Adipocyte (in vitro differentiated cells): Measurements from ENCODE around the gene TOPBP1.

Experiments
- DNase-seq: peaks from one replicate; pipeline ENCODE4 v3.0.0-alpha.2; 2015; ENCODE audit warnings: low read depth
- H3K27me3 ChIP-seq: replicated peaks from 2 replicates; pipeline ENCODE4 v1.7.0; 2013; ENCODE audit warnings: mild to moderate bottlenecking, low read length, moderate library complexity; ENCODE audit not compliant: control insufficient read depth, insufficient read depth
- H3K36me3 ChIP-seq: 2 replicates; pipeline ENCODE4 v1.7.0; 2013; ENCODE audit warnings: low read length, mild to moderate bottlenecking, moderate library complexity; ENCODE audit not compliant: control insufficient read depth, insufficient read depth, severe bottlenecking
- H3K4me1 ChIP-seq: 2 replicates; pipeline ENCODE4 v1.7.0; 2013; ENCODE audit warnings: mild to moderate bottlenecking, low read length, moderate library complexity; ENCODE audit not compliant: control insufficient read depth, insufficient read depth
- H3K4me3 ChIP-seq: 2 replicates; pipeline ENCODE4 v1.7.0; 2013; ENCODE audit warnings: mild to moderate bottlenecking, low read length, moderate library complexity
- H3K9ac ChIP-seq: 2 replicates; pipeline ENCODE4 v1.7.0; 2013; ENCODE audit warnings: mild to moderate bottlenecking, low read length, moderate library complexity
- H3K9me3 ChIP-seq: 2 replicates; pipeline ENCODE4 v1.7.0; 2013; ENCODE audit warnings: mild to moderate bottlenecking, low read length, moderate library complexity; ENCODE audit not compliant: control insufficient read depth

Gene TOPBP1

DNA sequence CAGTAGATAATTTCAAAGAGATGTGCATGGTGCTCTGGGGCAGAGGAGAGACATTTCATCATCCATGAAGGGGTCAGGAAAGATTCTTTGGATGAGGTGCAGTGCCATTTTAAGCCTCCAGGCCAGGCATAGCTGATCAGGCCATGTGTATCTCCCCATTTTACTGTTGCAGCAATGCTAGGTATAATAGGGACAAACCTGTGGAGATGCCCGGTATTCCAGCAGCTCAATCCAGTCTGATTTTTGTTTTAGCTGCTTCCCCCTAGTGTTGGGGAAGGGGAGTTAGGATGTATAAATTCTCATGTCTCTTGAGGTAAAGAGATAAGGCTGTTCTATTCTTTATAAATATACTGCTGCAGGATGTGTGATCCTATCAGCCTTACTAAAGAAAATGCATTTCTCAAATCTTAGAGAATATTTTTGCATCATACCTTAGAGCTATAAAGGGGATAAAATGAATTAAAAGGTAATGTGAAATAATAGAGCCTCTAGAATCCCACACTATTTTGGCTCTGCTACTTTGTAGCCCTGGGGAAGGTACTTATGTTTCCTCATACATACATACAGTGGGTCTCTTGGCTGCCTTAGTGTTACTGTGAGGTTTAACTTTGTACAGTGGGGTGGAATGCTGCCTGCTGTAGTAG lies 83.1 kb downstream of the TOPBP1 start:
- no peaks in the 10 kb centered on the region for H3K27me3 ChIP-seq
- peak; percentile 57 for DNase-seq
- peaks cover 74% of the 10 kb centered on the region for H3K36me3 ChIP-seq
- H3K4me1 ChIP-seq: peaks cover 31% of the 10 kb centered on the region
- peak overlapping the region; percentile 6 for H3K9ac ChIP-seq
- H3K9me3 ChIP-seq: no peaks in the 10 kb centered on the region
- peak overlapping the region; percentile 0 for H3K4me3 ChIP-seq

DNA sequence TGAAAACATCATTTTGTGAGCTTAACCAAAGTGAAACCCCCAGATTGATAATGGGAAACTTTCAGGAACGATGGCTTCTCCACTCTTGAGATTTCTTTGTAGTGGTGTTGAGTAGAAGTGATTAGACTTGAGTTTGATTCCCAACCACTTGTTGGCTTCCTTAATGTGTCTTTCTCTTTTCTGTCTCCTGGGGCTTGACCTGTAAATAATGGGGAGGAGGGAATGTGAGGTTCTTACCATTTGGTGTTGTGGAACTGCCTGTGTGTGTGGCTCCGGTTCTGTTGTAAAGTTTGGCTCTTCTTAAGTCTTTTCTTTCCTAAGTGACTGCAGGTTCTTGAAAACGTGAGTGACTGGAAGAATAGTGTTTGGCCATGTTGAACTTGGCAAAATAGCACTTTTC lies 85.6 kb downstream of the TOPBP1 start:
- H3K4me1 ChIP-seq: peaks cover 42% of the 10 kb centered on the region
- H3K27me3 ChIP-seq: no peaks in the 10 kb centered on the region
- peak overlapping the region; percentile 98 for H3K9ac ChIP-seq
- H3K36me3 ChIP-seq: peaks cover 49% of the 10 kb centered on the region
- peak overlapping the region; percentile 99 for H3K4me3 ChIP-seq
- H3K9me3 ChIP-seq: no peaks in the 10 kb centered on the region
- DNase-seq: no peak

DNA sequence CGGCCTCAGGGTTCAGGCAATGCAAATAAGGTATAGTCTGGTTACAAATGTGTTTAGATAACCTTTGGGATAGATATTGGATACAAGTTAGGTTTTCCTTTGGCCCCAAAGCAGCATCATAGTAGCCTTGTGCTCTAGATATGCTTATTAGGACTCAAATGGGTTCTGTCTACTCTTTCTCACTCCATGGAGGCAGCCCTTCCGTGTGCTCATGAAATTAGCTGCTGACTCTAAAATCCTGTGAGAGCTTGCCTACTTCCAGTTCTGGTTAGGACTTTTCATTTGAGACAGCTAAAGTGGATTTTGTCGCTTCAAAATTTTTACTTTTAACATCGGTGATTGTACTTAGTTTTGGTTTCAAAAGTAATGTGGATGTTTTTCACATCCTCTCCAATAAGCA lies 86.7 kb downstream of the TOPBP1 start:
- Histone ChIP-seq H3K9me3 (no peaks in the 10 kb centered on the region), H3K9ac (peak overlapping the region; percentile 98), H3K27me3 (no peaks in the 10 kb centered on the region), H3K36me3 (peaks cover 42% of the 10 kb centered on the region), H3K4me3 (peak overlapping the region; percentile 99), H3K4me1 (peaks cover 52% of the 10 kb centered on the region)
- DNase-seq: peak; percentile 44

DNA sequence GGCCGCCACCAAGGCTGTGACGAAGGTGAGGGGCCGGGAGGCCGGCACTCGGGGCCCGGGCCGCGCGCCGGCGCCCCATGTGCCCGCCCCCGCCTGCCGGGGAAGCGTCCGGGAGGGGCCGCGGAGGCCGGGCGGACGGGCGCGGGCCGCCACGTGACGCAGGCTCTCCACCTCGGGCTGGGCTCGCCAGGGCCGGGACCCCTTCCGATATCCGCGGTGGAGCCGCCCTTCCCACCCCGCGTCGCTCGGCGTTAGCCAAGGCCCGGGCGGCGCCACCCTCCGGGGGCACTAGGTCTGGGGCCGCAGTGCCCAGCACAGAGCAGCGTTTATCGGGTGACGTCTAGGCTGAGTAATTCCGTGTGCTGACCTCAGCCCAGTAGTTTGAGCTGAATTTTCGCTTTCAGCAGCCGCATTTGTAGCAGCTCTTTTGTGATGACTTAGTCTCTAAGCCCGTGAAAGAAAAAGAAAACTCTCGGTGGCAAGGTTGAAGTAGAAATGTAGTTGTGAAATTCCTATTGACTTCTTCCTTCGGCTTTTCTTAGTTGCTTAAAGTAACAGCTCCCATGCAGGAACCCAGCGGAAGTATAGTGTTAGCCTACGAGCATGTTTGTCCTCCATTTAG lies 87.4 kb downstream of the TOPBP1 start:
- no peaks in the 10 kb centered on the region for H3K27me3 ChIP-seq
- peaks cover 38% of the 10 kb centered on the region for H3K36me3 ChIP-seq
- H3K9me3 ChIP-seq: no peaks in the 10 kb centered on the region
- DNase-seq: peak; percentile 88
- H3K4me3 ChIP-seq: peak overlapping the region; percentile 99
- H3K9ac ChIP-seq: peak overlapping the region; percentile 98
- H3K4me1 ChIP-seq: peaks cover 60% of the 10 kb centered on the region

DNA sequence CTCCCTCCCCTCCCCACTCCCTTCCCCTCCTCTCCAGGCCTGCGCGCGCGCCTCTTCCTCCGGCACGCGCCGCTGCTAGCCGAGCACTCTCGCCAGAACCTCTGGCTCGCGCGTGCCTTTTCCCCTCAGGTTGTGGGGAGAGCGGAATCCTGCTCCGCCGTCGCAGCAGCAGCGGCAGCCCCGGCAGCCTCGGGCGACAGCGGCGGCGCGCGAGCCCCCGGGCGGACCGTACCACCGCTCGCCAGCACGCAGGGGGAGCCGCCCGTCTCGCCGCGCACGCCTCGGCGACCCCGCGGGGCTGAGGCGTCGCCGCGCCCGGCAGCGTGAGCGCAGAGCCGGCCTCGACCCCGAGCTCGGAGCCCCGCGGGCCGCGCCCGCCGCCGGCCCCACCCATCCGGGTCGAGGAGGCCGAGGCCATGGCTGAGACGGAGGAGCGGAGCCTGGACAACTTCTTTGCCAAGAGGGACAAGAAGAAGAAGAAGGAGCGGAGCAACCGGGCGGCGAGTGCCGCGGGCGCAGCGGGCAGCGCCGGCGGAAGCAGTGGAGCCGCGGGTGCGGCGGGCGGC lies 88.0 kb downstream of the TOPBP1 start, which contains the start of gene CDV3:
Gene CDV3 (plus strand): TSS at position 58 of the 566 bp plus-strand sequence. CDS start 359 bp downstream, at position 417.
- Histone ChIP-seq H3K9ac (peak within 1 kb of the TSS; percentile 98), H3K4me3 (peak within 1 kb of the TSS; percentile 99), H3K36me3 (peaks cover 31% of the 10 kb centered on the region), H3K27me3 (no peaks in the 10 kb centered on the region), H3K9me3 (no peaks in the 10 kb centered on the region), H3K4me1 (peaks cover 62% of the 10 kb centered on the region)
- DNase-seq: no peak

DNA sequence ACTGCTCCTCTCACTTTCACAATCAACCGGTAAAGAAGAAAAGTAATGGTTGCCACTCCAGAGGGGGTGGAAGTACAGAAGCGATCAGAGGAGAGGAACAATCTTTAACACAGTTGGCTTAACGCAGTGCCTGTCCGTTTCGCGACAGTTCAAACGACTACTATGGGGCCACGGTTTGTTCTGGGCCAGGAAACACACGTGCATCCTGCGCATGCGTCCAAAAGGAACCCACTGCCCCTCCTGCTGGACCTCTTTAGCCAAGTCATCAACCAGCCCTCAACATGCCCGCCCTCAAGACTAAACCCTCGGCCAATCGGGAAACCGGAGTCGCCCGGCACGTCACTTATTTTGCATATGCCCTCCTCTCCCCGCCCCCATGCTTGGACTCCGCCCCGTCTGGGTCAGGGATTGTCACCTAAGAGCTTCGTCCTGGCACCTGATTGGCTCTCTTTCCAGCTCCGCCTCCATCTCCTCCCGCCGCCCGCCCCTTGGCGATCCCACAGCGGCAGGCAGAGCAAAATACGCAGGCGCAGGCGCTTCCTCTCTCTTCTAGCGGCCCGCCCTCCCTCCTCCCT lies 88.6 kb downstream of the TOPBP1 start:
- Histone ChIP-seq H3K4me3 (peak overlapping the region; percentile 99), H3K27me3 (no peaks in the 10 kb centered on the region), H3K9ac (peak overlapping the region; percentile 98), H3K4me1 (peaks cover 62% of the 10 kb centered on the region), H3K9me3 (no peaks in the 10 kb centered on the region), H3K36me3 (peaks cover 25% of the 10 kb centered on the region)
- DNase-seq: peak; percentile 100

DNA sequence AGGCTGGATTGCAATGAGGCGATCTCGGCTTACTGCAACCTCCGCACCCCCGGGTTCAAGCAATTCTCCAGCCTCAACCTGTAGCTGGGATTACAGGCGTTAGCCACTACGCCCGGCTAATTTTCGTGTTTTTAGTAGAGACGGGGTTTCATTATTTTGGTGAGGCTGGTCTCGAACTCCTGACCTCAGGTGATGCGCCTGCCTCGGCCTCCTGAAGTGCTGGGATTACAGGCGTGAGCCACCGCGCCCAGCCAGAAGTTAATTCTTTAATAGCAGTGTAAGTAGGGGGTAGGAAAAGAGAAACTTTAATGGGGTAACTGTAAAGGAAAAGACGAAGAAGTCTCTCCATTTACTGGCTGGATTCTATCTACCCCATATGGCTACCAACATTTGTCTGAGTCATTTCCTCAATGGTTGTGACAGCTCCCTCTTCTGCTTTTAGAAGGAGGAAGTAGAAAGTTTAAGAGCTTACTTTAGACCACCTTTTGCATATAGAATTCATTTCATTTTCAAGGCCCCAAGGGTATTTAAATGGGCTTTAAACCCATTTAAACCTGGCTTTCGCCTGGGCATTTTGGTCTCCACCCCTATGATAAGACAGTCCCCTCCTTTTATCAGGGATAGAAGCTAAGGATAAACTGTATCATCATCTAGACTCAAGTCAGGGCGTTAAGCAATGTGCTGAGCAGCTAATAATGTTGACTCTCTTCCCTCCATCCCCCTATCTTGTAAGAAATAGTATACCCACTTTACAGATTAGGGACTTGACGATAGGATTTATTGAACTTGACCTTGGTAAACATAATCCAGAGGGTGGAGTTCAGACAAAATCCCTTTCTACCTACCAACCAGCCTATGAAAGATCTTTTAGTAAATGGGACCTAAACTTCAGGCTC lies 89.3 kb downstream of the TOPBP1 start:
- Histone ChIP-seq H3K9ac (peak overlapping the region; percentile 72), H3K27me3 (no peaks in the 10 kb centered on the region), H3K4me3 (peak overlapping the region; percentile 56), H3K9me3 (no peaks in the 10 kb centered on the region), H3K4me1 (peaks cover 59% of the 10 kb centered on the region), H3K36me3 (peaks cover 18% of the 10 kb centered on the region)
- no peak for DNase-seq

DNA sequence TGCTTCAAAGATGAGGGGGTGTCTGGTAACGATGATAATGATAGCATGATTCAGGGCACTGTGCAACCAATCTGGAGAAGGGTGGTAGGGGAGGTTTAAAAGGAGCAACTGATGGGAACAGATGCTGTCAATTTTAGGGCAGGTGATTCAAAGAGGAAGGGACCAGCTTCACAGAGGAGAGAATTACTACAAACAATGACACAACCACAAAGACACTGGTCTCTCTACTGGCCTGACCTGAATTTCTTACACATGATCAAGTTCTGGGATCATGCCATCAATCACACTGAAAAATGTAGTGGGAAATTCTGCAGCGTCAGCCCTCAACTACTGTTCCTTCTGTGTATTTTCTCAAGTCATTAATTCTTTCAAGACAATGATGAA lies 90.8 kb downstream of the TOPBP1 start:
- Histone ChIP-seq H3K36me3 (peaks cover 8% of the 10 kb centered on the region), H3K9me3 (no peaks in the 10 kb centered on the region), H3K9ac (no peak overlapping the region), H3K27me3 (no peaks in the 10 kb centered on the region), H3K4me1 (peaks cover 49% of the 10 kb centered on the region), H3K4me3 (no peak overlapping the region)
- DNase-seq: peak; percentile 32

DNA sequence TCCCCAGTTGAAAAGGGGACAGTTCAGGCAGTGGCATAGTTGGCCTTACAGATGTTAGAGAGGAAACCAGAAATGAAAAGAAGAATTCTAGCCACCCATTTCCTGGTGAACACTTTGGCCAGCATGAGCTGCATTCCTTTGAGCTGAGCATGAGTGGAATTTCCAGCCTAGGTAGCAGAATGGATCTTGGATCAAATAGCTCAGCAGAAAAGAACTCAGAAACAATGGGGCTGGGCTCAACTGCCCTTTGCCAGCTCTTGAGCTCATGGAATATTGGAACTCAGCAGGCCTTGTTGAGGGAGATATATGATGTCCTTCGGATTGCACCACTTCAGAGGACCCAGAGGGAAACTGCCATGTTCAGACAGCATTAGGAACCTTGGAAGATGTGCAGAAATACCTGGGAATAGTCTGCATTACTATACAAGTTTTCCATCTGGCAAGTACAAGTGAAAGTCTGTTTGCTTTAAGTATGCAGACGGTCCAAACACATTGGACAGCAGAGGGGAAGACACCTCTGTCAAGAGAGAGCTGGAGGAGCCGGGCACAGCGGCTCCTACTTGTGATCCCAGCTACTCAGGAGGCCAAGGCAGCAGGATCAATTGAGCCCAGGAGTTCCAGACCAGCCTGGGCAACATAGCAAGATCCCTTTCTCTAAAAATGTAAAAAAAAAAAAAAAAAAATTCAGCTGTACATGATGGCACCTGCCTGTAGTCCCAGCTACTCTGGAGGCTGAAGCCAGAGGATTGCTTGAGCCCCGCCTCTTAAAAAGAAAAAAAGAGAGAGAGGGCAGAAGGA lies 91.4 kb downstream of the TOPBP1 start:
- DNase-seq: peak; percentile 81
- H3K4me1 ChIP-seq: peaks cover 45% of the 10 kb centered on the region

DNA sequence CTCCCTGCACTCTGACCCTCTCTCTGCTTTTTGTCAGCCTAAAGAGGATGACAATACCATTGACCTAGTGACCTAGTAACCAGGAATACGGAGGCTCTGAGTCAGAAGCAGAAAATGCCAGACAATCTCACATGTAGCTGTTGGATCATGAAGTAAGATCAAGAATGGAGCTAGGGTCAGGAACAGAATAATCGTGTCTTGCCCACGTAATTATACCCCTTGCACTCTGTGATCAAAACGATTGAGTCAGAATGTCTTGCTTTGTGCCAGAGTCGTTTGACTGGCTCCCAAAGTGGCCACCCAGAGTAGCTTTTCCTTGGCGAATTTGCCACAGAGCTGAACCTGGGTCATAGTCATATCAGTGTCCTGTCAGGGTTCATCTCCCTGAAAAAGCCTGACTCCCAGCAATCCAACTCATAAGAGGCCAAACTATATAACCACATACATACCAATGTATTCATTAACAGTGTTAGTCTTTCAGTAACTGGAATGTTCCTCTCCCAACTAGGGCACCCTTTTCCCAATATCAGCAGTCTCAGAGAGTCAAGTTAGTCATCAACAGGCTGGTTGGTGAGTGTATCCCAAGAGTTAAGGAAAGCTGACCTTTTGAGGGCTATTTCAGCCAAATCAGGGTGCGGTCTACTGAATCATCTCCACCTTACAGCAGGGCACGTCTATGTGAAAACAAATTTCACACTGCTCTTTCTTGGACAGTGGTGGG lies 93.3 kb downstream of the TOPBP1 start:
- no peaks in the 10 kb centered on the region for H3K27me3 ChIP-seq
- no peaks in the 10 kb centered on the region for H3K36me3 ChIP-seq
- DNase-seq: peak; percentile 66
- H3K9ac ChIP-seq: no peak overlapping the region
- H3K4me3 ChIP-seq: no peak overlapping the region
- H3K4me1 ChIP-seq: peaks cover 45% of the 10 kb centered on the region
- no peaks in the 10 kb centered on the region for H3K9me3 ChIP-seq

More for the DNA sequence above, 91.4 kb downstream of the TOPBP1 start:
- H3K4me3 ChIP-seq: no peak overlapping the region
- peak overlapping the region; percentile 9 for H3K9ac ChIP-seq
- no peaks in the 10 kb centered on the region for H3K9me3 ChIP-seq
- H3K36me3 ChIP-seq: peaks cover 2% of the 10 kb centered on the region
- no peaks in the 10 kb centered on the region for H3K27me3 ChIP-seq
